MCF 10A (cell line): ENCODE data around the gene TRANK1. TPM values are rescaled to one million over a fixed set of nuclear protein-coding genes. Genes with fewer than 3 reads are reported as not detected.

Source experiments
- BruUV-seq: library from RNA; stranded (reverse); fragments of 400-500 nt; replicated peaks from 2 replicates; lab custom pipeline; 2021; lab: Mats Ljungman, UMichigan
- CTCF ChIA-PET: fragments of 300-600 bp; sonication (Branson Sonifier 250); formaldehyde crosslinking; extraction: SDS; loops from one replicate; lab custom pipeline; 2021; ENCODE audit warnings: antibody characterized with exemption, inconsistent platforms; lab: Yijun Ruan, JAX
- POLR2A ChIA-PET: fragments of 300-600, 350-650 bp; sonication (Branson Sonifier 250); formaldehyde crosslinking; extraction: SDS; loops from one replicate; lab custom pipeline; 2020; ENCODE audit warnings: antibody characterized with exemption, inconsistent platforms; lab: Yijun Ruan, JAX
- DNase-seq: peaks from one replicate; pipeline ENCODE4 v3.0.0-alpha.2; 2018; ENCODE audit not compliant: unreplicated experiment
- H3K27ac Mint-ChIP-seq: one replicate; pipeline ENCODE4 v1.8.0; 2022; ENCODE audit warnings: mild to moderate bottlenecking, low read depth, mixed read lengths; ENCODE audit not compliant: unreplicated experiment
- H3K27me3 Mint-ChIP-seq: one replicate; pipeline ENCODE4 v1.8.0; 2022; ENCODE audit warnings: mixed read lengths; ENCODE audit not compliant: insufficient read depth, unreplicated experiment
- H3K36me3 Mint-ChIP-seq: one replicate; pipeline ENCODE4 v1.8.0; 2022; ENCODE audit warnings: mild to moderate bottlenecking, moderate library complexity, mixed read lengths; ENCODE audit not compliant: insufficient read depth, unreplicated experiment
- H3K4me1 Mint-ChIP-seq: one replicate; pipeline ENCODE4 v1.8.0; 2022; ENCODE audit warnings: mixed read lengths; ENCODE audit not compliant: insufficient read depth, unreplicated experiment
- H3K4me3 Mint-ChIP-seq: one replicate; pipeline ENCODE4 v1.8.0; 2022; ENCODE audit warnings: mild to moderate bottlenecking, moderate library complexity, mixed read lengths; ENCODE audit not compliant: unreplicated experiment
- H3K9me3 Mint-ChIP-seq: one replicate; pipeline ENCODE4 v1.8.0; 2022; ENCODE audit warnings: mixed read lengths; ENCODE audit not compliant: unreplicated experiment
- CTCF ChIP-seq: fragments of 200-600 bp; IDR thresholded peaks from one replicate; pipeline ENCODE4 v1.8.0; 2022; ENCODE audit warnings: antibody characterized with exemption, mild to moderate bottlenecking; ENCODE audit not compliant: unreplicated experiment
- intact Hi-C: fragments of 100-400 bp; cut with micrococcal nuclease; formaldehyde crosslinking; loops from 2 replicates; pipeline ENCODE4 v1.14.1; 2022
- total RNA-seq: library from RNA; stranded (reverse); gene quantifications from 2 replicates; pipeline ENCODE4 v1.2.3, GENCODE V29; 2022

The TRANK1 gene
- total RNA-seq, 1 experiment from 2014 or later = 4.7 TPM

GRCh38 chr3:36957862-36958686, 13.2 kb upstream of the TRANK1 start:
- H3K9me3 Mint-ChIP-seq = no peaks in the 10 kb centered on the region
- BruUV-seq = TSS peak; percentile 88
- intact Hi-C loops = loop anchor here (1.0 to 10.0 kb wide), 5 partner anchors 54 to 993 kb away; no protein-coding TSS in a partner anchor
- H3K27me3 Mint-ChIP-seq = no peaks in the 10 kb centered on the region
- peak overlapping the region; percentile 90 for H3K27ac Mint-ChIP-seq
- TF ChIP-seq CTCF = no peak
- peak; percentile 82 for DNase-seq
- H3K36me3 Mint-ChIP-seq = peaks cover 4% of the 10 kb centered on the region
- peak overlapping the region; percentile 38 for H3K4me3 Mint-ChIP-seq
- peaks cover 11% of the 10 kb centered on the region for H3K4me1 Mint-ChIP-seq
- ChIA-PET CTCF (interaction anchor here (0.6 to 5.6 kb wide), 55 partner anchors 8 to 773 kb away, joined by 3 to 126 read pairs (median 5); partner anchors contain the start of gene EPM2AIP1), POLR2A (interaction anchor here (0.6 to 3.6 kb wide), 12 partner anchors 10 to 482 kb away, joined by 3 to 43 read pairs (median 6); partner anchors contain the start of genes EPM2AIP1 and MLH1)

- Mint-ChIP-seq H3K9me3 (no peaks in the 10 kb centered on the region), H3K27ac (peak overlapping the region; percentile 90), H3K4me1 (peaks cover 11% of the 10 kb centered on the region), H3K27me3 (no peaks in the 10 kb centered on the region), H3K36me3 (peaks cover 4% of the 10 kb centered on the region), H3K4me3 (no peak overlapping the region)
- POLR2A ChIA-PET = interaction anchor here (0.6 to 3.6 kb wide), 8 partner anchors 9 to 483 kb away, joined by 3 to 43 read pairs (median 8); partner anchors contain the start of genes EPM2AIP1 and MLH1
- no peak for TF ChIP-seq CTCF
- DNase-seq = no peak
- BruUV-seq = no TSS peak
- CTCF ChIA-PET = interaction anchor here (0.5 to 5.6 kb wide), 18 partner anchors 10 to 264 kb away, joined by 3 to 126 read pairs (median 10); no protein-coding TSS in a partner anchor
- intact Hi-C loops = loop anchor here (10.0 kb wide), 1 partner anchor 992 kb away; no protein-coding TSS in a partner anchor
Observed at GRCh38 chr3:36957063-36957462, 12.2 kb upstream of the TRANK1 start.

- DNase-seq = no peak
- Mint-ChIP-seq H3K9me3 (no peaks in the 10 kb centered on the region), H3K4me1 (peaks cover 11% of the 10 kb centered on the region), H3K27ac (no peak overlapping the region), H3K27me3 (no peaks in the 10 kb centered on the region), H3K36me3 (peaks cover 4% of the 10 kb centered on the region), H3K4me3 (no peak overlapping the region)
- ChIA-PET POLR2A (interaction anchor here (3.6 kb wide), 1 partner anchor 49 kb away, joined by 43 read pairs; no protein-coding TSS in a partner anchor), CTCF (interaction anchor here (0.6 to 5.6 kb wide), 7 partner anchors 35 to 1919 kb away, joined by 3 to 126 read pairs (median 14); no protein-coding TSS in a partner anchor)
- intact Hi-C loops = loop anchor here (10.0 kb wide), 1 partner anchor 991 kb away; no protein-coding TSS in a partner anchor
- TF ChIP-seq CTCF = no peak
- BruUV-seq = no TSS peak
Observed at GRCh38 chr3:36956155-36956554, 11.3 kb upstream of the TRANK1 start.
